H9 (cell line): ENCODE results near the gene PLA2G10. TPM values are rescaled to one million over a fixed set of nuclear protein-coding genes. Genes with fewer than 3 reads are reported as not detected.

ENCODE experiments used
- DNase-seq: peaks from one replicate; pipeline ENCODE4 v3.0.0-alpha.2; 2017
- H2AFZ ChIP-seq: one replicate; pipeline ENCODE4 v1.6.1; 2013; ENCODE audit warnings: mild to moderate bottlenecking, low read length, control low read depth, moderate library complexity
- H2AK5ac ChIP-seq: 2 replicates; pipeline ENCODE4 v1.6.1; 2013; ENCODE audit warnings: low read length, control low read depth, mixed read lengths; ENCODE audit not compliant: insufficient read length
- H2BK120ac ChIP-seq: one replicate; pipeline ENCODE4 v1.6.1; 2013; ENCODE audit warnings: low read depth, mild to moderate bottlenecking, low read length, control low read depth, inconsistent platforms; ENCODE audit not compliant: poor library complexity, severe bottlenecking
- H2BK12ac ChIP-seq: 2 replicates; pipeline ENCODE4 v1.6.1; 2013; ENCODE audit warnings: low read length, control low read depth, mixed read lengths, low read depth; ENCODE audit not compliant: insufficient read length
- H2BK15ac ChIP-seq: 2 replicates; pipeline ENCODE4 v1.6.1; 2013; ENCODE audit warnings: low read depth, low read length, control low read depth
- H2BK20ac ChIP-seq: one replicate; pipeline ENCODE4 v1.6.1; 2013; ENCODE audit warnings: low read depth, mild to moderate bottlenecking, low read length, control low read depth, inconsistent platforms; ENCODE audit not compliant: poor library complexity, severe bottlenecking
- H2BK5ac ChIP-seq: 2 replicates; pipeline ENCODE4 v1.6.1; 2013; ENCODE audit warnings: low read length, control low read depth, mixed read lengths; ENCODE audit not compliant: insufficient read length
- H3K14ac ChIP-seq: 2 replicates; pipeline ENCODE4 v1.6.1; 2013; ENCODE audit warnings: low read length, control low read depth; ENCODE audit not compliant: insufficient read depth
- H3K18ac ChIP-seq: 2 replicates; pipeline ENCODE4 v1.6.1; 2013; ENCODE audit warnings: low read depth, mild to moderate bottlenecking, mixed read lengths, low read length, control low read depth; ENCODE audit not compliant: insufficient read length
- H3K23ac ChIP-seq: 2 replicates; pipeline ENCODE4 v1.6.1; 2013; ENCODE audit warnings: low read length, control low read depth, mixed read lengths, low read depth; ENCODE audit not compliant: insufficient read length
- H3K23me2 ChIP-seq: 2 replicates; pipeline ENCODE4 v1.6.1; 2013; ENCODE audit warnings: low read depth, mild to moderate bottlenecking, mixed read lengths, low read length, control low read depth; ENCODE audit not compliant: insufficient read length, poor library complexity, severe bottlenecking
- H3K27ac ChIP-seq: 2 replicates; pipeline ENCODE4 v1.5.1; 2013; ENCODE audit warnings: low read length, control low read depth, mixed read lengths, low read depth; ENCODE audit not compliant: insufficient read length
- H3K27me3 ChIP-seq: 2 replicates; pipeline ENCODE4 v1.6.1; 2013; ENCODE audit warnings: low read length, control low read depth, inconsistent platforms; ENCODE audit not compliant: insufficient read depth
- H3K4ac ChIP-seq: 2 replicates; pipeline ENCODE4 v1.6.1; 2013; ENCODE audit warnings: low read depth, mild to moderate bottlenecking, control low read depth, inconsistent platforms, low read length, moderate library complexity
- H3K4me1 ChIP-seq: 2 replicates; pipeline ENCODE4 v1.6.1; 2013; ENCODE audit warnings: low read length, control low read depth, inconsistent platforms; ENCODE audit not compliant: insufficient read depth
- H3K4me2 ChIP-seq: 2 replicates; pipeline ENCODE4 v1.6.1; 2013; ENCODE audit warnings: low read length, control low read depth, mixed read lengths; ENCODE audit not compliant: insufficient read length, insufficient read depth
- H3K56ac ChIP-seq: 2 replicates; pipeline ENCODE4 v1.6.1; 2013; ENCODE audit warnings: low read depth, mild to moderate bottlenecking, mixed read lengths, low read length, control low read depth; ENCODE audit not compliant: insufficient read length
- H3K79me1 ChIP-seq: 2 replicates; pipeline ENCODE4 v1.6.1; 2013; ENCODE audit warnings: low read depth, mild to moderate bottlenecking, moderate library complexity, low read length, control low read depth, inconsistent platforms; ENCODE audit not compliant: insufficient read depth, poor library complexity, severe bottlenecking
- H3K79me2 ChIP-seq: 2 replicates; pipeline ENCODE4 v1.6.1; 2013; ENCODE audit warnings: low read length, control low read depth, inconsistent platforms; ENCODE audit not compliant: insufficient read depth
- H3K9ac ChIP-seq: 2 replicates; pipeline ENCODE4 v1.6.1; 2013; ENCODE audit warnings: low read length, control low read depth, mixed read lengths; ENCODE audit not compliant: insufficient read length; ENCODE audit errors: extremely low read depth
- H3K9me3 ChIP-seq: one replicate; pipeline ENCODE4 v1.6.1; 2013; ENCODE audit warnings: low read depth, low read length, inconsistent platforms; ENCODE audit not compliant: control insufficient read depth
- H3T11ph ChIP-seq: one replicate; pipeline ENCODE4 v1.6.1; 2013; ENCODE audit warnings: mild to moderate bottlenecking, low read length, control low read depth, inconsistent platforms
- H4K20me1 ChIP-seq: one replicate; pipeline ENCODE4 v1.6.1; 2013; ENCODE audit not compliant: control insufficient read depth, insufficient read length, insufficient read depth
- H4K5ac ChIP-seq: 2 replicates; pipeline ENCODE4 v1.6.1; 2013; ENCODE audit warnings: low read depth, mild to moderate bottlenecking, mixed read lengths, low read length, control low read depth; ENCODE audit not compliant: insufficient read length
- H4K8ac ChIP-seq: replicated peaks from 2 replicates; pipeline ENCODE4 v1.6.1; 2013; ENCODE audit warnings: low read length, control low read depth, mixed read lengths, low read depth; ENCODE audit not compliant: insufficient read length
- H4K91ac ChIP-seq: 2 replicates; pipeline ENCODE4 v1.6.1; 2013; ENCODE audit warnings: low read depth, mild to moderate bottlenecking, moderate library complexity, mixed read lengths, low read length, control low read depth; ENCODE audit not compliant: insufficient read length
- H3K27ac Mint-ChIP-seq, 3 experiments: 2 replicates in 2 of 3; 3 replicates in 1 of 3; pipeline ENCODE4 v1.8.0; 2020 to 2021; ENCODE audit warnings: mixed read lengths in 3 of 3, mild to moderate bottlenecking in 1 of 3, moderate library complexity in 1 of 3
- H3K27me3 Mint-ChIP-seq: 2 replicates; pipeline ENCODE4 v1.8.0; 2021; ENCODE audit warnings: low read depth, mild to moderate bottlenecking, moderate library complexity, mixed read lengths
- H3K36me3 Mint-ChIP-seq, 3 experiments: 2 replicates in 2 of 3; 3 replicates in 1 of 3; pipeline ENCODE4 v1.8.0; 2020 to 2021; ENCODE audit warnings: low read depth in 3 of 3, mixed read lengths in 3 of 3; ENCODE audit not compliant: insufficient read depth in 1 of 3
- H3K4me1 Mint-ChIP-seq, 2 experiments: 2 replicates each; pipeline ENCODE4 v1.8.0; 2020; ENCODE audit warnings: mixed read lengths in 2 of 2
- H3K4me3 Mint-ChIP-seq, 2 experiments: 2 replicates in 1 of 2; 3 replicates in 1 of 2; pipeline ENCODE4 v1.8.0; 2020 to 2021; ENCODE audit warnings: mild to moderate bottlenecking in 2 of 2, mixed read lengths in 2 of 2, moderate library complexity in 1 of 2
- H3K9me3 Mint-ChIP-seq, 2 experiments: 2 replicates in 1 of 2; 3 replicates in 1 of 2; pipeline ENCODE4 v1.8.0; 2020; ENCODE audit warnings: mild to moderate bottlenecking in 2 of 2, mixed read lengths in 2 of 2, moderate library complexity in 1 of 2
- WGBS: extraction: QIAGEN DNeasy Blood & Tissue Kit; methylation state at CpG from one replicate; pipeline ENCODE4 v1.1.7; 2013; ENCODE audit warnings: missing lambda C conversion rate, low lambda C conversion rate, mixed read lengths; ENCODE audit not compliant: insufficient read length; ENCODE audit errors: extremely low coverage; 5-methylcytosine and 5-hydroxymethylcytosine counted together
- total RNA-seq: library from RNA; stranded (reverse); gene quantifications from 2 replicates; pipeline ENCODE4 v1.2.1, GENCODE V29; 2021
- TF ChIP-seq, protein P1 (sequence below): fragments of 200-600 bp; sonication (generic); conservative IDR thresholded peaks from 3 replicates; pipeline ENCODE4 v1.8.0; 2021; ENCODE audit warnings: antibody characterized with exemption, mild to moderate bottlenecking

PLA2G10 gene
- total RNA-seq, 1 experiment from 2014 or later, result 2.2 TPM

DNA sequence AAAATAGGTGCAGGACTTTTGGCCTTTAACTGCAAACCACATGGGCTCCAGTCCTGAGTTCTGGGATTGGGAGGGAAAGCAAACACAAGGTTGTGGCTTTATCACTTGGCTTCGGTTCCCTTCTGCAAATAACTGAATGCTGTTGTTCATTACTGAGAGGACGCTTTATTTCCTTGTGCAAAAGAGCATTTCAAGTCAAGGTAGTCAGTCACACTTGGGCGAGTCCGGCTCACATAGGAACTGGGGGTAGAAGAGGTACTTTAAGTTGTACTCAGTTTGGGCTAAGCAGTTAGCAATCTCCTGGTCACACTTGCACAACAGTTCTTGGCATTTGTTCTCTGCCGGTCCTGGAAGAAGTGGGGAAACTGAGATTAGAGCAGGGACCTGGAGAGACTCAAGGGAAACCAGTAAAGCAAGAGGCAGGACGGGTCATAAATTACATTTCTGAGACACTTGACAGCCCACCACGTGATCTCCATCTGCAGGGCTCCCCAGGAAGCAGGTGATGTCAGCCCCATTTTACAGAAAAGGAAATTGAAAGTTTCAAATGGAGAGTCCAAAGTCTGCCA is 21.6 kb downstream of the PLA2G10 start:
- no peak overlapping the region for H2AK5ac ChIP-seq

More for the DNA sequence above, 21.6 kb downstream of the PLA2G10 start:
- Mint-ChIP-seq H3K27me3 (no peaks in the 10 kb centered on the region; the same call in 1 of the 2 replicates), H3K27ac (no peak overlapping the region), H3K9me3 (no peaks in the 10 kb centered on the region), H3K36me3 (peaks cover 3 to 17% (median 12%) of the 10 kb centered on the region in 3 experiments; a peak in 6 of 7 replicates), H3K4me3 (no peak overlapping the region), H3K4me1 (no peaks in the 10 kb centered on the region)
- H3T11ph ChIP-seq, result no peak overlapping the region
- no peak overlapping the region for H3K9ac ChIP-seq
- no peak overlapping the region for H2BK15ac ChIP-seq
- no peaks in the 10 kb centered on the region for H4K20me1 ChIP-seq
- no peak overlapping the region for H4K91ac ChIP-seq
- no peak overlapping the region for H3K14ac ChIP-seq
- H3K79me2 ChIP-seq, result no peaks in the 10 kb centered on the region
- no peak overlapping the region for H3K4me2 ChIP-seq
- H3K9me3 ChIP-seq, result no peaks in the 10 kb centered on the region
- H3K18ac ChIP-seq, result no peak overlapping the region
- no peak overlapping the region for H2BK5ac ChIP-seq
- no peak overlapping the region for H3K23ac ChIP-seq
- H3K23me2 ChIP-seq, result no peaks in the 10 kb centered on the region
- no peaks in the 10 kb centered on the region for H3K4me1 ChIP-seq
- no peak overlapping the region for H2BK20ac ChIP-seq
- H3K79me1 ChIP-seq, result no peaks in the 10 kb centered on the region
- H3K4ac ChIP-seq, result no peak overlapping the region
- H2BK120ac ChIP-seq, result no peak overlapping the region
- H3K56ac ChIP-seq, result no peak overlapping the region
- no peaks in the 10 kb centered on the region for H3K27me3 ChIP-seq
- H4K5ac ChIP-seq, result no peak overlapping the region
- WGBS, result no CpG with 5 or more reads among the region's 7 CpGs
- H3K27ac ChIP-seq, result no peak overlapping the region
- H4K8ac ChIP-seq, result no peak overlapping the region
- no peak overlapping the region for H2AFZ ChIP-seq
- TF ChIP-seq, protein P1, sequence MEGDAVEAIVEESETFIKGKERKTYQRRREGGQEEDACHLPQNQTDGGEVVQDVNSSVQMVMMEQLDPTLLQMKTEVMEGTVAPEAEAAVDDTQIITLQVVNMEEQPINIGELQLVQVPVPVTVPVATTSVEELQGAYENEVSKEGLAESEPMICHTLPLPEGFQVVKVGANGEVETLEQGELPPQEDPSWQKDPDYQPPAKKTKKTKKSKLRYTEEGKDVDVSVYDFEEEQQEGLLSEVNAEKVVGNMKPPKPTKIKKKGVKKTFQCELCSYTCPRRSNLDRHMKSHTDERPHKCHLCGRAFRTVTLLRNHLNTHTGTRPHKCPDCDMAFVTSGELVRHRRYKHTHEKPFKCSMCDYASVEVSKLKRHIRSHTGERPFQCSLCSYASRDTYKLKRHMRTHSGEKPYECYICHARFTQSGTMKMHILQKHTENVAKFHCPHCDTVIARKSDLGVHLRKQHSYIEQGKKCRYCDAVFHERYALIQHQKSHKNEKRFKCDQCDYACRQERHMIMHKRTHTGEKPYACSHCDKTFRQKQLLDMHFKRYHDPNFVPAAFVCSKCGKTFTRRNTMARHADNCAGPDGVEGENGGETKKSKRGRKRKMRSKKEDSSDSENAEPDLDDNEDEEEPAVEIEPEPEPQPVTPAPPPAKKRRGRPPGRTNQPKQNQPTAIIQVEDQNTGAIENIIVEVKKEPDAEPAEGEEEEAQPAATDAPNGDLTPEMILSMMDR, result no peak
- H2BK12ac ChIP-seq, result no peak overlapping the region
- DNase-seq, result no peak
